Measurements from ENCODE around the gene GMPR. TPM values are rescaled to one million over a fixed set of nuclear protein-coding genes. Genes with fewer than 3 reads are reported as not detected.

GMPR gene
- total and polyA plus RNA-seq, 10 of the 15 experiments (the other 5 are each of a cell fraction or from before 2014, with no cell fraction given): 0.15 to 1.8 (median 0.49) TPM; not detected in 1

- no peak for TF ChIP-seq SKIL (IDR thresholded peaks at IDR 0.05; ENCODE audit: low read depth, poor library complexity, severe bottlenecking)
- TF ChIP-seq POLR2AphosphoS2 (IDR thresholded peaks at IDR 0.05; ENCODE audit: low read depth, low read length): no peak
- TF ChIP-seq JUNB (IDR thresholded peaks at IDR 0.05): no peak
- TF ChIP-seq SMARCA5 (IDR thresholded peaks at IDR 0.05): no peak
- TF ChIP-seq ATF3 (IDR thresholded peaks at IDR 0.05; ENCODE audit: borderline replicate concordance, extremely low read depth, low read depth, low read length): no peak
- TF ChIP-seq JUND (IDR thresholded peaks at IDR 0.05; ENCODE audit: low read depth, low read length): no peak
- TF ChIP-seq MTA3 (IDR thresholded peaks at IDR 0.05; ENCODE audit: borderline replicate concordance, low read length): no peak
- TF ChIP-seq EED (IDR thresholded peaks at IDR 0.05; ENCODE audit: low read depth): peak; percentile 45; the same call in 1 of the 2 replicates
- TF ChIP-seq HSF1 (IDR thresholded peaks at IDR 0.05; ENCODE audit: low read depth, low read length): no peak
- no peak for TF ChIP-seq WRNIP1 (IDR thresholded peaks at IDR 0.05; ENCODE audit: borderline replicate concordance, low read depth, low read length)
- TF ChIP-seq POU2F2 (IDR thresholded peaks at IDR 0.05; ENCODE audit: borderline replicate concordance, low read depth, low read length): peak; percentile 76; the same call in 2 of the 3 replicates
- no peak for TF ChIP-seq IRF4 (IDR thresholded peaks at IDR 0.05; ENCODE audit: low read depth, low read length)
- no peak for TF ChIP-seq HDAC6 (IDR thresholded peaks at IDR 0.05; ENCODE audit: unreplicated experiment)
- no peak for TF ChIP-seq MYC (IDR thresholded peaks at IDR 0.05; ENCODE audit: insufficient read depth, insufficient read length, insufficient replicate concordance, low read length, severe bottlenecking)
- no peak for TF ChIP-seq MXI1 (IDR thresholded peaks at IDR 0.05; ENCODE audit: low read depth, low read length)
- TF ChIP-seq YY1 (IDR thresholded peaks at IDR 0.05; ENCODE audit: low read depth, low read length): peak; percentile 66
- no peak for TF ChIP-seq CHD1 (IDR thresholded peaks at IDR 0.05; ENCODE audit: low read depth, low read length)
- TF ChIP-seq RELB (IDR thresholded peaks at IDR 0.05; ENCODE audit: low read depth): peak; percentile 65
- peak; percentile 74; the same call in 1 of the 2 replicates for TF ChIP-seq STAT1 (conservative IDR thresholded peaks at IDR 0.05)
- peak; percentile 58 for TF ChIP-seq RAD51 (IDR thresholded peaks at IDR 0.05)
- no peak for TF ChIP-seq IRF3 (IDR thresholded peaks at IDR 0.05)
- no peak for TF ChIP-seq POLR2AphosphoS5 (IDR thresholded peaks at IDR 0.05; ENCODE audit: low read length)
- TF ChIP-seq CREB1 (IDR thresholded peaks at IDR 0.05; ENCODE audit: low read depth): 0 out of 2 replicates have a peak, but pooled peaks have one; percentile 40
- TF ChIP-seq RAD21 (IDR thresholded peaks at IDR 0.05; ENCODE audit: insufficient read depth, low read depth, low read length): peak; percentile 99
- TF ChIP-seq ZNF622 (IDR thresholded peaks at IDR 0.05): no peak
- TF ChIP-seq HDGF (IDR thresholded peaks at IDR 0.05): no peak
Measured at GRCh38 chr6:16332175-16332542, 93.8 kb downstream of the GMPR start (continued).
